ENCODE data around the gene MPLKIP.
A peak's percentile ranks its signal among the peaks of the same experiment; 100 is the strongest.
"Not testable (repeated sequence)": the region's sequence is repeated elsewhere in the genome, so short reads cannot be mapped to it uniquely, and the experiment has no call there.

The MPLKIP gene

GRCh38 chr7:40134428-40135316 is at the start of gene MPLKIP, which contains the start of gene SUGCT:
Gene MPLKIP, minus strand, starts transcription at chr7:40134622. Its CDS starts 55 bp downstream, at chr7:40134567.
Gene SUGCT, plus strand, starts transcription at chr7:40135005.
- DNase-seq (ENCODE audit: extremely low read depth in 1 of 2, low read depth in 1 of 2): peak; percentile 61 to 74

DNA sequence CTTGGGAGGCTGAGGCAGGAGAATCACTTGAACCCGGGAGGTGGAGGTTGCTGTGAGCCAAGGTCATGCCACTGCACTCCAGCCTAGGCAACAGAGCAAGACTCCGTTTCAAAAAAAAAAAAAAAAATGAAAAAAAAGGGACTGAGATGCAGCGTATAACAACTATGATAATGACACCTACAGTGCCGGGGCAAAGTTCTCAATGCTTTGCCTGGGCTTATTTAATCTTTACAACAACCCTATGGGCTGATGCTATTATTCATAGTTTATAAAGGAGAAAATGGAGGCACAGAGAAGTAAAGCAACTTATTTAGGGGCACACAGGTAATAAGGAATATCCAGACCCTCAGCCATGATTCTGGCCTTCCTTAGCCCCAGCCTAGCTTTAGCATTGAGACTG is 48.0 kb upstream of the MPLKIP start:
- DNase-seq (ENCODE audit: extremely low read depth in 1 of 2, low read depth in 1 of 2): no peak

- DNase-seq (ENCODE audit: extremely low read depth in 1 of 2, low read depth in 1 of 2): no peak
Observed at GRCh38 chr7:40177071-40177470, 42.6 kb upstream of the MPLKIP start.

- DNase-seq (ENCODE audit: extremely low read depth in 1 of 2, low read depth in 1 of 2): no peak
Observed at GRCh38 chr7:40175725-40176510, 41.5 kb upstream of the MPLKIP start.

GRCh38 chr7:40175256-40175655 is 40.8 kb upstream of the MPLKIP start:
- not testable (repeated sequence) for DNase-seq (ENCODE audit: extremely low read depth in 1 of 2, low read depth in 1 of 2)

DNA sequence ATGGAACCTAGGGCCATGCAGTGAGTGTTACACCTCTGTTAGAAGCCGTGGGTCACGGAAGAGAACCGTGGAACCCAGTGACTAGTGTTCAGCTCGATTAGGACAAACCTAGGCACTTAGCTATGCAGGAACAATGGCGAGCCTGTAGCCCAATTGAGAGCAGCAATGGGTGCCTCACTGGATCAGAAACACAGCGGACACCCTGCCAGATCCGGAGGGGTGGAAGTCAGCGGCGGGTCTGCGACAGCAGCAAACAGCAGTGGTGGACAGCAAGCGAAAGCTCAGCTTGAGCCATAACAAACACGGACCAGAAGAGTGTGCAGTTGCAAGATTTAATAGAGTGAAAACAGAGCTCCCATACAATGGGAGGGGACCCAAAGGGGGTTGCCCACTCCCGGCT is 38.7 kb upstream of the MPLKIP start:
- not testable (repeated sequence) for DNase-seq (ENCODE audit: extremely low read depth in 1 of 2, low read depth in 1 of 2)

DNA sequence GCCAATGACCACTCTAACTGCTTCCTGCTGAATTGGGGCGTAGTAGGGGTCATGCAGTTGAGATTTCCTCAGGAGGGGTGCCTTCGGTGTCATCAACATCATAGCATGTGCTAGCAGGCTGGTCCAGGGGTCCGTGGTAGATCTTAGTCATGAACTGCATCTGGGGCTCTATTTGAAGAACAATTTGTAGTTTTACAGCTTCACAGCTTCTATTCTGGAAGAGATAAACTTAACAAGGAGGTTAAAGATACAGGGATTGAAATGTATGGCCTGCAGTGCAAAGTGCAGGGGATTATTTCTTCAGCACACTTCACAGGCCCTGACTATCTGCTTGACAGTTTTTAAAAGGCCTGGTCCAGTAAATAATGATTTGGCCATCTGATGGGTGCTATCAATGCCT is 33.8 kb upstream of the MPLKIP start:
- not testable (repeated sequence) for DNase-seq (ENCODE audit: extremely low read depth in 1 of 2, low read depth in 1 of 2)

- no peak for DNase-seq (ENCODE audit: extremely low read depth in 1 of 2, low read depth in 1 of 2)
Observed at GRCh38 chr7:40167291-40167690, 32.9 kb upstream of the MPLKIP start.

GRCh38 chr7:40165216-40165615 is 30.8 kb upstream of the MPLKIP start:
- no peak for DNase-seq (ENCODE audit: extremely low read depth in 1 of 2, low read depth in 1 of 2)

- DNase-seq (ENCODE audit: extremely low read depth in 1 of 2, low read depth in 1 of 2): no peak
Observed at GRCh38 chr7:40162516-40162915, 28.1 kb upstream of the MPLKIP start.

DNA sequence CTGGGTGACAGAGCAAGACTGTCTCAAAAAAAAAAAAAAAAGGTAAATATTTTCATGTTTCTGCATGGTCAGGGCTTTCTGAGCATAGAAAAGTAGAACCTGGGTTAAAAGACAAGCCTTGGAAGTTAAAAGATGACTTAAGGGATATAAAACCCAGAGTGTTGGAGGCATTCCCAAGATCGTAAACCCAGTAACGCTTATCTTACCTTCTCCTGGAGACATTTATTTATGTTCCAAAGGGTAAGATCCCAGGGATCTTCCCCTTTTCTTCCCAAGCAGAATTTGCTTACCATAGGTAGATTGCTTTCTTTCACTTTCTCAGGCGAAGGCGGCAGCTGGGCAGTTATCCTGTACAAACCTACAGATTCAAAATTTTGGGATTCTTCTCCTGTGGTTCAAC is 22.6 kb upstream of the MPLKIP start:
- DNase-seq (ENCODE audit: extremely low read depth in 1 of 2, low read depth in 1 of 2): no peak

DNA sequence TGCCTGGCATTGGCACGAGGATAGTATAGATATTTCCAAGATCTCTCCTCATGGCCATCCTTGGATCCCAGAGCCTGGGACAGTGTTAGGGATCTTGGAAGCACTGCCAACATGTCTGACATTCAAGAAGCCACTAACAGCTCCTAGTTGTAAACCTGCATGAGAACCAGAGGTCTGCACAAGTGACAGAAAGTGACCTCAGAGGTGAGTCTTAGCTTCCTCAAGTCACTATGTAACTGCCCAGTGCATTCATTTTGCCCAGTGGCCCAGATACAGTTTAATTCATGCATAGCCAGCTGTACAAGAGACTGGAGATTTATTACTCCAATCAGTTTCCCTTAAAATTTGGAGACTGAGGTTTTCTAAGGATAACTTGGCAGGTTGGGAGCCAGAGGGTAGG is 17.1 kb upstream of the MPLKIP start:
- DNase-seq (ENCODE audit: extremely low read depth in 1 of 2, low read depth in 1 of 2): no peak

GRCh38 chr7:40148671-40149070 is 14.2 kb upstream of the MPLKIP start:
- DNase-seq (ENCODE audit: extremely low read depth in 1 of 2, low read depth in 1 of 2): no peak

GRCh38 chr7:40148247-40148580 is 13.8 kb upstream of the MPLKIP start:
- DNase-seq (ENCODE audit: extremely low read depth in 1 of 2, low read depth in 1 of 2): not testable (repeated sequence)

DNA sequence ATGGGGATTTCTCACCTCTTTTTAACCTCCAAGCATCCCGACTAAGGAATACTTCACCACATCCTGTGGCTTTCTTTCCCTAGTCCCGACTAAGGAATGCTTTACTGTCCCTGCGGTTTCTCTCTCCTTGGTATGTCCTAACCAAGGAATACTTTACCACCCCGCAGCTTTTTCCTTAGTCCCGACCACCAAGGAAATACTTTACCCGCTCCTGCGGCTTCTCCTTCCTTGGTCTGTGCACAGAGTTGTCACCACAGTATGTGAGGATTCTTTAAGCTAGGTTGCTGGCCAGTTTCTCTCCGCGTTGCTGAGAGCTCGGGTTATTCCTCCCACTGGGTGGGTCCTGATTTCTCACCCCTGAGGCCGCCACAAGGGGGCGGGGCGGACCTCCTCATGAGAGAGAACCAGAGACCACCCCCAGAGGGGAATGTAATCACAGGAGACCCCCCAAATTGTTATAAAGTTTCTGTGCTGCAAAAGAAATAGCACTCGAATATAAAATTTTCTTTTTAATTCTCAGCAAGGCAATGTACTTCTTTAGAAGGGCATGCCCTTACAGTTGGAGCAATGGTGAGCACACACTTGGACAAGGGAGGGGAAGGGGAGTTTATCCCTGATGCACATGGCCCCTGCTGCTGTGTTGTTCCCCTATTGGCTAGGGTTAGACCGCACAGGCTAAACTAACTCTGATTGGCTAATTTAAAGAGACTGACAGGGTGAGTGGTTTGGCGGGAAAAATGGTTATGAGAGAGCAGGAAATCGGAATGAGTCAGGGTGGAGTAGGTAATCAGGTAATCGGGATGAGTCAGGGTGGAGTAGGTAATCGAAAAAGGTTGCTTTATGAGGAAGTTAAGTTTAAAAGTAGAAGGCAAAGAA is 13.2 kb upstream of the MPLKIP start:
- no peak for DNase-seq (ENCODE audit: extremely low read depth in 1 of 2, low read depth in 1 of 2)

- DNase-seq (ENCODE audit: extremely low read depth in 1 of 2, low read depth in 1 of 2): not testable (repeated sequence)
Observed at GRCh38 chr7:40145596-40146130, 11.2 kb upstream of the MPLKIP start.

GRCh38 chr7:40141916-40142315 is 7.5 kb upstream of the MPLKIP start:
- DNase-seq (ENCODE audit: extremely low read depth in 1 of 2, low read depth in 1 of 2): not testable (repeated sequence)

GRCh38 chr7:40139891-40140290 is 5.5 kb upstream of the MPLKIP start:
- DNase-seq (ENCODE audit: extremely low read depth in 1 of 2, low read depth in 1 of 2): not testable (repeated sequence)

DNA sequence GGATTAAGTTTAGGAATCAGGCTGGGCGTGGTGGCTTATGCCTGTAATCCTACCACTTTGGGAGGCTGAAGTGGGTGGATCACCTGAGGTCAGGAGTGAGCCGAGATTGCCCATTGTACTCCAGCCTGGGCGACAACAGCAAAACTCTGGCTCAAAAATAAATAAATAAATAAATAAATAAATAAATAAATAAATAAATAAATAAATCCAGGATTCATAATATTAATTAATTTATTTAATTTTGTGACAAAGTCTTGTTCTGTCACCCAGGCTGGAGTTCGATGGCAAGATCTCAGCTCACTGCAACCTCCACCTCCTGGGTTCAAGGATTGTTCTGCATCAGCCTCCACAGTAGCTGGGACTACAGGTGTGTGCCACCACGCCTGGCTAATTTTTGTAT is 4.6 kb upstream of the MPLKIP start:
- no peak for DNase-seq (ENCODE audit: extremely low read depth in 1 of 2, low read depth in 1 of 2)

GRCh38 chr7:40137563-40137962 is 3.1 kb upstream of the MPLKIP start:
- no peak for DNase-seq (ENCODE audit: extremely low read depth in 1 of 2, low read depth in 1 of 2)

DNA sequence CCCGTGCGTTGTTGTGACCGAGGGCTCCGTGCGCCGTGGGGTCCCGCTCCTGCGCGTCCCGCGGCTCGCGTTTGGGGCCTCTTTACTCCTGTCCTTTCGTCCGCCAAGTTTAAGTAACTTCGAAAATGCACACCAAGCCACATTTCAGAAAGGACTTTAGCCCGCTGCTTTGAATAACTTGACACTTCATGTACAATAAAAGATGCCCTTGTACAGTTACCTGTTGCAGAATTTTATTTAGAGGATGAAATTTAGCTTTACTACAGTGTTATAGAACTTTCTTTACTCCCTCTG is 842 bp upstream of the MPLKIP start:
- DNase-seq (ENCODE audit: extremely low read depth in 1 of 2, low read depth in 1 of 2): no peak

Measured in stimulated activated CD8-positive, alpha-beta memory T cell treated with anti-CD3 and anti-CD28 coated beads, Interleukin-7, amount 100 ng/mL, for 48 hours (primary cell).